ENCODE results near the gene CYB561D2. TPM values are rescaled to one million over a fixed set of nuclear protein-coding genes. Genes with fewer than 3 reads are reported as not detected.

The CYB561D2 gene
- total and polyA plus RNA-seq, 2 of the 13 experiments (the other 11 are each of a cell fraction or from before 2014, with no cell fraction given) = 11.1 to 17.2 TPM

- TF ChIP-seq ISL2 (CRISPR knock-in tag; IDR thresholded peaks at IDR 0.05) (0 out of 2 replicates have a peak, but pooled peaks have one; percentile 13), PHF8 (CRISPR knock-in tag; IDR thresholded peaks at IDR 0.05) (peak; percentile 83), ZNF761 (CRISPR knock-in tag; conservative IDR thresholded peaks at IDR 0.05) (peak; percentile 92), ZNF138 (CRISPR knock-in tag; IDR thresholded peaks at IDR 0.05; ENCODE audit: low read depth) (peak; percentile 91; the same call in 1 of the 2 replicates), ZBTB7A (CRISPR knock-in tag; IDR thresholded peaks at IDR 0.05) (no peak), NR2C2 (CRISPR knock-in tag; IDR thresholded peaks at IDR 0.05; ENCODE audit: borderline replicate concordance) (peak; percentile 55; the same call in 1 of the 2 replicates), ZBTB26 (CRISPR knock-in tag; IDR thresholded peaks at IDR 0.05; ENCODE audit: borderline replicate concordance) (peak; percentile 53; the same call in 1 of the 2 replicates), ZNF639 (CRISPR knock-in tag; conservative IDR thresholded peaks at IDR 0.05) (peak; percentile 94; the same call in 1 of the 2 replicates), ZNF724P (CRISPR knock-in tag; IDR thresholded peaks at IDR 0.05; ENCODE audit: borderline replicate concordance) (peak; percentile 43; the same call in 1 of the 2 replicates), KLF13 (CRISPR knock-in tag; IDR thresholded peaks at IDR 0.05) (peak; percentile 85), GABPA (IDR thresholded peaks at IDR 0.05; ENCODE audit: low read depth, low read length) (no peak), GABPA (CRISPR knock-in tag; IDR thresholded peaks at IDR 0.05; ENCODE audit: low read depth) (peak; percentile 27; the same call in 1 of the 2 replicates), FOXP1 (IDR thresholded peaks at IDR 0.05) (no peak), FOXP1 (CRISPR knock-in tag; IDR thresholded peaks at IDR 0.05) (peak; percentile 8; the same call in 1 of the 2 replicates), UBTF (CRISPR knock-in tag; IDR thresholded peaks at IDR 0.05) (peak; percentile 85), THAP11 (CRISPR knock-in tag; IDR thresholded peaks at IDR 0.05) (peak; percentile 88), ETS1 (CRISPR knock-in tag; IDR thresholded peaks at IDR 0.05) (0 out of 2 replicates have a peak, but pooled peaks have one; percentile 38)
- TF ChIP-seq, protein P1, sequence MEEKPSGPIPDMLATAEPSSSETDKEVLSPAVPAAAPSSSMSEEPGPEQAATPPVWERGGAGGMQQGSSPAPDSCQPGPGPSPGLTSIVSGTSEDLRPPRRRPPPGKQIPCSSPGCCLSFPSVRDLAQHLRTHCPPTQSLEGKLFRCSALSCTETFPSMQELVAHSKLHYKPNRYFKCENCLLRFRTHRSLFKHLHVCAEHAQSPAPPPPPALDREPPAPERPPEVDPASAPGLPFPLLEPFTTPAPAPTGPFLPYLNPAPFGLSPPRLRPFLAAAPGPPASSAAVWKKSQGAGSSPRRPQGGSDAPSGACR (CRISPR knock-in tag; IDR thresholded peaks at IDR 0.05) = peak; percentile 69
- TF ChIP-seq, protein P2, sequence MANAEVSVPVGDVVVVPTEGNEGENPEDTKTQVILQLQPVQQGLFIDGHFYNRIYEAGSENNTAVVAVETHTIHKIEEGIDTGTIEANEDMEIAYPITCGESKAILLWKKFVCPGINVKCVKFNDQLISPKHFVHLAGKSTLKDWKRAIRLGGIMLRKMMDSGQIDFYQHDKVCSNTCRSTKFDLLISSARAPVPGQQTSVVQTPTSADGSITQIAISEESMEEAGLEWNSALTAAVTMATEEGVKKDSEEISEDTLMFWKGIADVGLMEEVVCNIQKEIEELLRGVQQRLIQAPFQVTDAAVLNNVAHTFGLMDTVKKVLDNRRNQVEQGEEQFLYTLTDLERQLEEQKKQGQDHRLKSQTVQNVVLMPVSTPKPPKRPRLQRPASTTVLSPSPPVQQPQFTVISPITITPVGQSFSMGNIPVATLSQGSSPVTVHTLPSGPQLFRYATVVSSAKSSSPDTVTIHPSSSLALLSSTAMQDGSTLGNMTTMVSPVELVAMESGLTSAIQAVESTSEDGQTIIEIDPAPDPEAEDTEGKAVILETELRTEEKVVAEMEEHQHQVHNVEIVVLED (CRISPR knock-in tag; IDR thresholded peaks at IDR 0.05; ENCODE audit: borderline replicate concordance) = peak; percentile 97
- TF ChIP-seq, protein P3, sequence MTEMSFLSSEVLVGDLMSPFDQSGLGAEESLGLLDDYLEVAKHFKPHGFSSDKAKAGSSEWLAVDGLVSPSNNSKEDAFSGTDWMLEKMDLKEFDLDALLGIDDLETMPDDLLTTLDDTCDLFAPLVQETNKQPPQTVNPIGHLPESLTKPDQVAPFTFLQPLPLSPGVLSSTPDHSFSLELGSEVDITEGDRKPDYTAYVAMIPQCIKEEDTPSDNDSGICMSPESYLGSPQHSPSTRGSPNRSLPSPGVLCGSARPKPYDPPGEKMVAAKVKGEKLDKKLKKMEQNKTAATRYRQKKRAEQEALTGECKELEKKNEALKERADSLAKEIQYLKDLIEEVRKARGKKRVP (CRISPR knock-in tag; IDR thresholded peaks at IDR 0.05) = peak in 1 of 2 experiments; percentile 15; a peak in 1 of 4 replicates
Measured at GRCh38 chr3:50337175-50337861, 13.3 kb upstream of the CYB561D2 start (continued).
